Daoy (cell line): ENCODE data around the gene GFER. TPM values are rescaled to one million over a fixed set of nuclear protein-coding genes. Genes with fewer than 3 reads are reported as not detected.

ENCODE experiments used
- total RNA-seq: library from RNA; depleted of rRNA; stranded (reverse); fragments of >200 nt; shearing (Covaris generic); gene quantifications from 2 replicates; pipeline ENCODE4 v1.2.3, GENCODE V29; 2014; rRNA removed

GFER gene
- total RNA-seq, 1 experiment from 2014 or later = 22.7 TPM

Other genes with a start within 250 kb of the GFER start
- 16.5 and 28.0 TPM in 2 replicates for gene NME3, start 212.7 kb upstream of the GFER start, total RNA-seq
- gene EME2, start 211.4 kb upstream of the GFER start, total RNA-seq = 8.6 and 10.1 TPM in 2 replicates
- gene MRPS34, start 211.1 kb upstream of the GFER start, total RNA-seq = 153 and 201 TPM in 2 replicates
- 20.2 and 21.7 TPM in 2 replicates for gene SPSB3, start 201.6 kb upstream of the GFER start, total RNA-seq
- gene NUBP2, start 201.2 kb upstream of the GFER start, total RNA-seq = 75.7 and 97.2 TPM in 2 replicates
- not detected in 2 replicates for gene IGFALS, start 190.5 kb upstream of the GFER start, total RNA-seq
- 23.5 and 28.2 TPM in 2 replicates for gene HAGH, start 157.4 kb upstream of the GFER start, total RNA-seq
- 26.6 and 50.7 TPM in 2 replicates for gene FAHD1, start 157.0 kb upstream of the GFER start, total RNA-seq
- gene MEIOB, start 112.0 kb upstream of the GFER start, total RNA-seq = not detected in 2 replicates
- not detected in 2 replicates for gene HS3ST6, start 65.8 kb upstream of the GFER start, total RNA-seq
- gene MSRB1, start 41.0 kb upstream of the GFER start, total RNA-seq = 36.6 and 49.1 TPM in 2 replicates
- not detected in 2 replicates for gene RPL3L, start 29.5 kb upstream of the GFER start, total RNA-seq
- gene NDUFB10, start 24.7 kb upstream of the GFER start, total RNA-seq = 147 and 156 TPM in 2 replicates
- gene RPS2, start 19.4 kb upstream of the GFER start, total RNA-seq = 1,645 and 2,369 TPM in 2 replicates
- not detected in 2 replicates for gene RNF151, start 17.3 kb upstream of the GFER start, total RNA-seq
- gene TBL3, start 12.1 kb upstream of the GFER start, total RNA-seq = 49.5 and 49.6 TPM in 2 replicates
- gene NOXO1, start 2.7 kb upstream of the GFER start, total RNA-seq = not detected in 2 replicates
- 0.29 TPM in 1 of 2 replicates, not detected in the other for gene SYNGR3, start 5.8 kb downstream of the GFER start, total RNA-seq
- gene ZNF598, start 25.6 kb downstream of the GFER start, total RNA-seq = 19.8 and 21.6 TPM in 2 replicates
- gene NPW, start 35.6 kb downstream of the GFER start, total RNA-seq = 0.46 and 1.5 TPM in 2 replicates
- gene NHERF2, start 42.7 kb downstream of the GFER start, total RNA-seq = 38.1 and 41.8 TPM in 2 replicates
- gene NTHL1, start 63.6 kb downstream of the GFER start, total RNA-seq = 29.3 and 39.4 TPM in 2 replicates
- 31.4 and 34.1 TPM in 2 replicates for gene TSC2, start 63.8 kb downstream of the GFER start, total RNA-seq
- 12.0 and 46.5 TPM in 2 replicates for gene PKD1, start 151.7 kb downstream of the GFER start, total RNA-seq
- 0.11 and 0.21 TPM in 2 replicates for gene RAB26, start 164.4 kb downstream of the GFER start, total RNA-seq
- gene TRAF7, start 171.6 kb downstream of the GFER start, total RNA-seq = 43.4 and 45.5 TPM in 2 replicates
- gene CASKIN1, start 212.4 kb downstream of the GFER start, total RNA-seq = 0.06 TPM in 1 of 2 replicates, not detected in the other
- gene MLST8, start 221.3 kb downstream of the GFER start, total RNA-seq = 12.1 and 19.3 TPM in 2 replicates
- 0.68 and 1.9 TPM in 2 replicates for gene BRICD5, start 226.7 kb downstream of the GFER start, total RNA-seq
- 16.9 and 21.8 TPM in 2 replicates for gene PGP, start 230.6 kb downstream of the GFER start, total RNA-seq
- gene E4F1, start 239.4 kb downstream of the GFER start, total RNA-seq = 20.5 and 20.8 TPM in 2 replicates